Endodermal cell (in vitro differentiated cells): ENCODE data around the gene SPATA46. TPM values are rescaled to one million over a fixed set of nuclear protein-coding genes. Genes with fewer than 3 reads are reported as not detected.

Source experiments
- DNase-seq: peaks from one replicate; pipeline ENCODE4 v3.0.0-alpha.2; 2017
- H3K27ac ChIP-seq: 2 replicates; pipeline ENCODE4 v1.5.1; 2013; ENCODE audit warnings: mild to moderate bottlenecking, low read depth, low read length, moderate library complexity
- H3K27me3 ChIP-seq: 2 replicates; pipeline ENCODE4 v1.6.1; 2013; ENCODE audit warnings: mild to moderate bottlenecking, low read length, moderate library complexity; ENCODE audit not compliant: insufficient read depth, control insufficient read depth, poor library complexity, severe bottlenecking
- H3K36me3 ChIP-seq: 2 replicates; pipeline ENCODE4 v1.7.0; 2013; ENCODE audit warnings: mild to moderate bottlenecking, low read length, moderate library complexity; ENCODE audit not compliant: control insufficient read depth, insufficient read depth
- H3K4me1 ChIP-seq: one replicate; pipeline ENCODE4 v1.7.0; 2013; ENCODE audit warnings: low read length; ENCODE audit not compliant: control insufficient read depth, insufficient read depth
- H3K4me3 ChIP-seq: 2 replicates; pipeline ENCODE4 v1.5.1; 2013; ENCODE audit warnings: mild to moderate bottlenecking, low read length, moderate library complexity
- H3K9ac ChIP-seq: 2 replicates; pipeline ENCODE4 v1.6.1; 2013; ENCODE audit warnings: mild to moderate bottlenecking, low read length, moderate library complexity; ENCODE audit not compliant: poor library complexity, severe bottlenecking; ENCODE audit errors: extremely low read depth
- H3K9me3 ChIP-seq: 2 replicates; pipeline ENCODE4 v1.6.1; 2013; ENCODE audit warnings: mild to moderate bottlenecking, low read length, moderate library complexity; ENCODE audit not compliant: control insufficient read depth
- H3K27ac Mint-ChIP-seq: 2 replicates; pipeline ENCODE4 v1.8.0; 2020; ENCODE audit warnings: mixed read lengths
- H3K27me3 Mint-ChIP-seq: 2 replicates; pipeline ENCODE4 v1.8.0; 2021; ENCODE audit warnings: mild to moderate bottlenecking, mixed read lengths; ENCODE audit not compliant: insufficient read depth
- H3K36me3 Mint-ChIP-seq: 2 replicates; pipeline ENCODE4 v1.8.0; 2020; ENCODE audit warnings: low read depth, mixed read lengths
- H3K4me1 Mint-ChIP-seq: 2 replicates; pipeline ENCODE4 v1.8.0; 2020; ENCODE audit warnings: mixed read lengths
- H3K4me3 Mint-ChIP-seq: 2 replicates; pipeline ENCODE4 v1.8.0; 2020; ENCODE audit warnings: mild to moderate bottlenecking, moderate library complexity, mixed read lengths
- H3K9me3 Mint-ChIP-seq: 2 replicates; pipeline ENCODE4 v1.8.0; 2020; ENCODE audit warnings: mild to moderate bottlenecking, mixed read lengths
- WGBS, 2 experiments: methylation state at CpG; one replicate each; pipeline versions ENCODE4 v1.1.5 to v1.1.7; 2013; ENCODE audit warnings: missing lambda C conversion rate in 2 of 2, mixed read lengths in 1 of 2; ENCODE audit not compliant: insufficient coverage in 1 of 2, insufficient read length in 1 of 2; 5-methylcytosine and 5-hydroxymethylcytosine counted together
- total RNA-seq, 2 donors: library from RNA; stranded (reverse); fragmentation: NEBNext Ultra II Directional in 1 of 2; extraction: Animal tissue kit (Norgen Biotek cat#: 25700) in 1 of 2; gene quantifications; 2 replicates in 1 of 2; 3 replicates in 1 of 2; pipeline ENCODE4 v1.2.1, GENCODE V29; 2021
- TF ChIP-seq, protein P1 (sequence below): fragments of 200-600 bp; sonication (generic); conservative IDR thresholded peaks from 2 replicates; pipeline ENCODE4 v1.5.0; 2021; ENCODE audit warnings: antibody characterized with exemption, mild to moderate bottlenecking

SPATA46 gene
- total RNA-seq, 2 donors from 2014 or later = not detected

DNA sequence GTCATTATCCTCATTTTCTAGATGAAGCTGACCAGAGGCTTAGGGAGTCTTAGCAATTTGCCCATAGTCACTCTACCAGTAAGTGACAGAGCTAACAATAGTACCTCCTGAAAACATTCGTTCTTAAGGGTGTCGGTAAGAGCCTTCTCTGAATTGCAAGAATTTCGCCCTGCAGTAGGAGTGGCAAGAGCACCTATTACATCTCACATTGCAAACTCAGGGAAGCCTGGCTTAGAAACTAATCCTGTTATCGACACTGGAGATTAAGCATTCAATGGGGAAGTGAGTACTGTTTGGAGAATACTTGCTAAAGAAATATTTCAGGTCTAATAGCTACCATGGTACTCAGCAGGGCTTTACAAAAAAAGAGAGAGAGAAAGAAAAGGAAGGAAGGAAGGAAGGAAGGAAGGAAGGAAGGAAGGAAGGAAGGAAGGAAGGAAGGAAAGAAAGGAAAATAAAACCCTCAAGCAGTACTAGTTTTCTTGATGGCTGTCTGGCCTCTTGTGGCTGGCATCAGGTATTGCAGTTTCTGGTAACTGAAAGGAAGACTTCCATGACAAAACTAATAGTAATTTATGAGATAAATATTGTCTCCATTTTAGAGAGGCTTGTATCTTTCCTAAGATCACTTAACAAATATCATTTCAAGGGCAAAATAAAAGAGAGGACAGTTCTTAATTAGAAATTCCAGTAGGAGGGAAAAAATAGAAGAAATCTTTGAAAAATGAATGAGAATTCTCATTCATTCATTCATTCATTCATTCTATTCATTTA, 15.3 kb upstream of the SPATA46 start:
- H3K27me3 Mint-ChIP-seq = peaks cover 14% of the 10 kb centered on the region
- no peaks in the 10 kb centered on the region for H3K36me3 Mint-ChIP-seq
- Histone ChIP-seq H3K9ac (no peak overlapping the region), H3K4me1 (peaks cover 11% of the 10 kb centered on the region), H3K27me3 (no peaks in the 10 kb centered on the region), H3K4me3 (peak overlapping the region; percentile 5), H3K27ac (no peak overlapping the region), H3K36me3 (no peaks in the 10 kb centered on the region), H3K9me3 (peaks cover 10% of the 10 kb centered on the region)
- no peaks in the 10 kb centered on the region for H3K9me3 Mint-ChIP-seq
- TF ChIP-seq, protein P1, sequence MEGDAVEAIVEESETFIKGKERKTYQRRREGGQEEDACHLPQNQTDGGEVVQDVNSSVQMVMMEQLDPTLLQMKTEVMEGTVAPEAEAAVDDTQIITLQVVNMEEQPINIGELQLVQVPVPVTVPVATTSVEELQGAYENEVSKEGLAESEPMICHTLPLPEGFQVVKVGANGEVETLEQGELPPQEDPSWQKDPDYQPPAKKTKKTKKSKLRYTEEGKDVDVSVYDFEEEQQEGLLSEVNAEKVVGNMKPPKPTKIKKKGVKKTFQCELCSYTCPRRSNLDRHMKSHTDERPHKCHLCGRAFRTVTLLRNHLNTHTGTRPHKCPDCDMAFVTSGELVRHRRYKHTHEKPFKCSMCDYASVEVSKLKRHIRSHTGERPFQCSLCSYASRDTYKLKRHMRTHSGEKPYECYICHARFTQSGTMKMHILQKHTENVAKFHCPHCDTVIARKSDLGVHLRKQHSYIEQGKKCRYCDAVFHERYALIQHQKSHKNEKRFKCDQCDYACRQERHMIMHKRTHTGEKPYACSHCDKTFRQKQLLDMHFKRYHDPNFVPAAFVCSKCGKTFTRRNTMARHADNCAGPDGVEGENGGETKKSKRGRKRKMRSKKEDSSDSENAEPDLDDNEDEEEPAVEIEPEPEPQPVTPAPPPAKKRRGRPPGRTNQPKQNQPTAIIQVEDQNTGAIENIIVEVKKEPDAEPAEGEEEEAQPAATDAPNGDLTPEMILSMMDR = peak; percentile 88
- H3K4me1 Mint-ChIP-seq = peaks cover 35% of the 10 kb centered on the region
- no peak overlapping the region for H3K4me3 Mint-ChIP-seq
- peak overlapping the region; percentile 87 for H3K27ac Mint-ChIP-seq
- peak; percentile 60 for DNase-seq
- 19 to 56% methylated on average over 2 to 4 of the region's 4 CpGs for WGBS, 2 experiments

DNA sequence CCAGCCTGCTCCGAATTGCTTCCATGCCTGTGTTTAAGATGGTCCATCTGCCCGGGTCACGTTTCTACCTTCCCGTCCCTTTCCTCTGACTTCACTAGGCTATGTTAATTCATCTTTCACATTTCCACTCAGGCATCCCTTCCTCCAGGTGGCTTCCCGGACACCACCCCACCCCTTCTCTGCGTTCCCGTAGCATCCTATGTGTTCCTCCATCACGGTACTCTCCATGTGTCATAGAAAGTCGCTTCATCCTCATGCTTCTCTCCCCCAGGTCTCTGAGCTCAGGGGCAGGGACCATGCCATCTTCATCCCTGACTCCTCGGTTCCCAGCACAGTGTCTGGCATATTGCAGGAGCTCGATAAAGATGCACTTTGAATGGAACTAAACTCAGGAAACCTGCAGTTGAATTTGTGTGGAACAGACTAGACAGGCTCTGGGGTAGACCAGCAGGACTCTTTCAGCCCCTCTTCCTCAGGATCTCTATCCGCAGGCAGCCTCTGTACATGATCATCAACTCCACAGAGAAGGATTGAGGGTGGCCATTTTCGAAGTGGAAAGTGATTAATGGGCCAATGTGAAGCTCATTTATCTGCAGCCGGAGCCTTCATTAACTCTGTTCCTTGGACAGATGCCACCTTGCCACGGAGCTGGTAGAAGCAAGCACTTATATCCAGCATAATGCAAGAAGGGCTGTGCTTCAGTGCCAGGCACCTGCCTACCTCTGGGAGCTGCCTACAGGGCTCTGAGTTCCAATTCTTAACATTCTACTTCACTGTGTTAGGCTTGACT, 13.9 kb upstream of the SPATA46 start:
- no peak overlapping the region for H3K4me3 ChIP-seq
- Mint-ChIP-seq H3K36me3 (no peaks in the 10 kb centered on the region), H3K4me3 (no peak overlapping the region), H3K27ac (no peak overlapping the region), H3K4me1 (peaks cover 35% of the 10 kb centered on the region), H3K27me3 (peaks cover 2% of the 10 kb centered on the region), H3K9me3 (no peaks in the 10 kb centered on the region)
- H3K9ac ChIP-seq = no peak overlapping the region
- DNase-seq = peak; percentile 31
- H3K4me1 ChIP-seq = peaks cover 9% of the 10 kb centered on the region
- H3K9me3 ChIP-seq = no peaks in the 10 kb centered on the region
- WGBS, 2 experiments = 86 to 91% methylated on average over 13 to 15 of the region's 15 CpGs
- no peak overlapping the region for H3K27ac ChIP-seq
- H3K27me3 ChIP-seq = no peaks in the 10 kb centered on the region
- TF ChIP-seq, protein P1 = no peak
- H3K36me3 ChIP-seq = no peaks in the 10 kb centered on the region

DNA sequence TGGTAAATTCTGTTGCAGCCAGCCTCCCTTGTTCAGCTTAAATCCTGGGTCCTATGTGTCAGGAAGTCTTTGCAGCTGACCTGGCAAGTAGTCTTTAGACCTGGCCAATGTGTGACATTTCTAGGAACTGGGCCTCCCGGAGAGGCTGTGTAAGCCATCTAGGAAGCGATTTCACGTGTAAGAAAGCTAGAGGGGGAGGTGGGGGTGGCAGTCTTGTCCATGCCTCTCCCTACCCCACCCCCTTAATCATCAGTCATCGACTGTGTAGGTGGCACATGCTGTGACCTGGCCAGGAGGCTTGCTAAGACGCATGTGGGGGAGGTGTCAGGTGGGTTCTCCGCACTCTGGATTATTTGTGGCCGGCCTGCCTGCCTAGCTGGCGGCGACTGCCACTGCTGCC, 13.3 kb upstream of the SPATA46 start:
- no peaks in the 10 kb centered on the region for H3K9me3 Mint-ChIP-seq
- H3K4me3 Mint-ChIP-seq = no peak overlapping the region
- H3K9me3 ChIP-seq = no peaks in the 10 kb centered on the region
- peak; percentile 56 for DNase-seq
- TF ChIP-seq, protein P1 = no peak
- H3K36me3 ChIP-seq = no peaks in the 10 kb centered on the region
- H3K4me1 Mint-ChIP-seq = peaks cover 35% of the 10 kb centered on the region
- no peak overlapping the region for H3K27ac ChIP-seq
- H3K9ac ChIP-seq = no peak overlapping the region
- peaks cover 2% of the 10 kb centered on the region for H3K27me3 Mint-ChIP-seq
- WGBS, 2 experiments = 78 to 86% methylated on average over 5 to 9 of the region's 9 CpGs
- no peaks in the 10 kb centered on the region for H3K36me3 Mint-ChIP-seq
- peaks cover 9% of the 10 kb centered on the region for H3K4me1 ChIP-seq
- no peak overlapping the region for H3K27ac Mint-ChIP-seq
- no peaks in the 10 kb centered on the region for H3K27me3 ChIP-seq
- H3K4me3 ChIP-seq = no peak overlapping the region
